K562 (cell line): ENCODE results near the gene DMGDH. TPM values are rescaled to one million over a fixed set of nuclear protein-coding genes. Genes with fewer than 3 reads are reported as not detected.

ENCODE experiments used
- ARHGAP35 ChIP-seq: fragments of 450-650 bp; IDR thresholded peaks from 2 replicates; pipeline ENCODE4 v1.6.1; 2018; ENCODE audit not compliant: partially characterized antibody
- ARNT ChIP-seq, 2 experiments: fragments of 450-650 bp; IDR thresholded peaks; 2 replicates each; pipeline ENCODE4 v1.6.1; 2016; ENCODE audit warnings: mild to moderate bottlenecking in 1 of 2
- CREBBP ChIP-seq: IDR thresholded peaks from one replicate; pipeline ENCODE4 v1.6.1; 2012; ENCODE audit warnings: low read depth, mild to moderate bottlenecking, control low read depth, inconsistent platforms, low read length
- CTBP1 ChIP-seq: fragments of 450-650 bp; IDR thresholded peaks from 2 replicates; pipeline ENCODE4 v1.6.1; 2016; ENCODE audit warnings: borderline replicate concordance
- ESRRA ChIP-seq: fragments of 450-650 bp; IDR thresholded peaks from 2 replicates; pipeline ENCODE4 v1.6.1; 2014; ENCODE audit warnings: low read depth, mild to moderate bottlenecking, moderate library complexity, borderline replicate concordance
- HDAC8 ChIP-seq: fragments of 450-650 bp; IDR thresholded peaks from 2 replicates; pipeline ENCODE4 v1.6.1; 2016; ENCODE audit warnings: mild to moderate bottlenecking, missing genetic modification characterization, moderate library complexity, missing compliant biosample characterization
- MBD2 ChIP-seq: sonication (generic); IDR thresholded peaks from 2 replicates; pipeline ENCODE4 v1.6.1; 2016; ENCODE audit warnings: low read depth, borderline replicate concordance
- MYBL2 ChIP-seq, 2 experiments: fragments of 450-650 bp in 1 of 2; sonication (generic) in 1 of 2; formaldehyde crosslinking in 1 of 2; IDR thresholded peaks; 2 replicates each; pipeline versions ENCODE4 v1.6.1 to v1.8.1; 2017 to 2022; ENCODE audit warnings: borderline replicate concordance in 1 of 2, inconsistent platforms in 1 of 2, low read depth in 1 of 2, mild to moderate bottlenecking in 1 of 2, missing genetic modification reagents in 1 of 2, moderate library complexity in 1 of 2
- PKNOX1 ChIP-seq: fragments of 450-650 bp; IDR thresholded peaks from 2 replicates; pipeline ENCODE4 v1.6.1; 2016
- POLR2G ChIP-seq: fragments of 200-400 bp; formaldehyde crosslinking; IDR thresholded peaks from 2 replicates; pipeline ENCODE4 v1.6.1; 2017; ENCODE audit warnings: low read depth, mild to moderate bottlenecking, antibody characterized with exemption, low read length, moderate library complexity
- POLR2H ChIP-seq: IDR thresholded peaks from 2 replicates; pipeline ENCODE4 v1.6.1; 2016; ENCODE audit warnings: missing genetic modification characterization, low read depth, mild to moderate bottlenecking, control low read depth, missing compliant biosample characterization, moderate library complexity
- SMAD4 ChIP-seq: fragments of 250-450 bp; sonication (Bioruptor Pico); conservative IDR thresholded peaks from 2 replicates; pipeline ENCODE4 v1.8.0; 2021; ENCODE audit warnings: inconsistent platforms, mild to moderate bottlenecking, moderate library complexity
- SMC3 ChIP-seq: conservative IDR thresholded peaks from 2 replicates; pipeline ENCODE4 v1.6.1; 2011; ENCODE audit warnings: low read depth, low read length, improper control_type of control experiment; ENCODE audit not compliant: insufficient read depth
- TARDBP ChIP-seq: fragments of 450-650 bp; IDR thresholded peaks from 2 replicates; pipeline ENCODE4 v1.6.1; 2016
- U2AF1 ChIP-seq: fragments of 200-400 bp; formaldehyde crosslinking; optimal IDR thresholded peaks from 2 replicates; pipeline ENCODE3; 2017; ENCODE audit warnings: mild to moderate bottlenecking, low read depth, low read length, moderate library complexity
- XRCC5 ChIP-seq: fragments of 200-400 bp; formaldehyde crosslinking; IDR thresholded peaks from 2 replicates; pipeline ENCODE4 v1.6.1; 2017; ENCODE audit warnings: low read depth, mild to moderate bottlenecking, low read length
- ZNF592 ChIP-seq: fragments of 450-650 bp; IDR thresholded peaks from 2 replicates; pipeline ENCODE4 v1.6.1; 2017; ENCODE audit warnings: antibody characterized with exemption, mild to moderate bottlenecking
- polyA plus RNA-seq, 8 experiments: library from polyadenylated mRNA; depleted of rRNA in 4 of 8; stranded (reverse) in 5 of 8; unstranded in 3 of 8; fragments of >200 nt; fragmentation: Nextera tagmentation in 2 of 8; fragmentation: Illumina TruSeq in 1 of 8; extraction: Ambion mirVana in 2 of 8; extraction: Trizol in 1 of 8; gene quantifications; 2 replicates each; pipeline versions ENCODE4 v1.2.1 to v1.2.3, GENCODE V29; 2011 to 2014; ENCODE audit warnings: inconsistent platforms in 1 of 8, missing spikeins in 1 of 8
- total RNA-seq, 7 experiments: library from RNA; depleted of rRNA in 6 of 7; stranded (reverse); fragments of >200 nt in 6 of 7; fragmentation: Illumina TruSeq in 2 of 7; extraction: Trizol in 2 of 7; gene quantifications; 2 replicates each; pipeline versions ENCODE4 v1.2.1 to v1.2.3, GENCODE V29; 2011 to 2021; ENCODE audit warnings: low replicate concordance in 1 of 7

The DMGDH gene
- total and polyA plus RNA-seq, 9 of the 15 experiments (the other 6 are each of a cell fraction or from before 2014, with no cell fraction given): 0.13 to 0.58 TPM; not detected in 7

GRCh38 chr5:78985116-78985724, 84.3 kb downstream of the DMGDH start, which contains the start of gene ARSB (continued):
- TF ChIP-seq MYBL2 (IDR thresholded peaks at IDR 0.05; ENCODE audit: low read depth): no peak
- no peak for TF ChIP-seq MYBL2 (CRISPR knock-in tag; IDR thresholded peaks at IDR 0.05; ENCODE audit: borderline replicate concordance)
- no peak for TF ChIP-seq HDAC8 (tag)
- no peak for TF ChIP-seq XRCC5
- 0 out of 2 replicates have a peak, but pooled peaks have one; percentile 29 for TF ChIP-seq ZNF592
- TF ChIP-seq CTBP1: peak; percentile 86
- TF ChIP-seq SMAD4 (CRISPR knock-in tag): 0 out of 2 replicates have a peak, but pooled peaks have one; percentile 72
- TF ChIP-seq SMC3: no peak
- TF ChIP-seq POLR2H (tag): no peak
- TF ChIP-seq ARHGAP35: no peak
- no peak for TF ChIP-seq MBD2
- TF ChIP-seq ARNT (IDR thresholded peaks at IDR 0.05): no peak
- peak; percentile 56 for TF ChIP-seq POLR2G
- no peak for TF ChIP-seq CREBBP
- no peak; the same call in 1 of the 2 replicates for TF ChIP-seq ESRRA
- no peak for TF ChIP-seq U2AF1
- TF ChIP-seq PKNOX1: no peak
- 0 out of 2 replicates have a peak, but pooled peaks have one; percentile 19 for TF ChIP-seq TARDBP
